SK-MEL-5 (cell line): ENCODE measurements around the gene DAPP1. TPM values are rescaled to one million over a fixed set of nuclear protein-coding genes. Genes with fewer than 3 reads are reported as not detected.

Experiments
- total RNA-seq: library from RNA; depleted of rRNA; stranded (reverse); fragments of >200 nt; shearing (Covaris generic); gene quantifications from 2 replicates; pipeline ENCODE4 v1.2.3, GENCODE V29; 2014; rRNA removed

DAPP1 gene
- total RNA-seq, 1 experiment from 2014 or later: not detected

Other genes starting within 250 kb of the DAPP1 start
- gene MTTP, start 242.0 kb upstream of the DAPP1 start, total RNA-seq: 0.37 and 0.56 TPM in 2 replicates
- 0.08 and 0.13 TPM in 2 replicates for gene C4orf54, start 159.0 kb upstream of the DAPP1 start, total RNA-seq
- 64.0 and 65.0 TPM in 2 replicates for gene LAMTOR3, start 77.6 kb downstream of the DAPP1 start, total RNA-seq
- 29.1 and 41.6 TPM in 2 replicates for gene DNAJB14, start 129.8 kb downstream of the DAPP1 start, total RNA-seq
- gene H2AZ1, start 133.4 kb downstream of the DAPP1 start, total RNA-seq: 837 and 844 TPM in 2 replicates